IMR-90 (cell line): ENCODE measurements around the gene SYT6. TPM values are rescaled to one million over a fixed set of nuclear protein-coding genes. Genes with fewer than 3 reads are reported as not detected.

Experiments used
- ATAC-seq: fragments of 200-7000 bp; cut with Tn5 transposase; 2 replicates; pipeline ENCODE4 v1.9.1; 2020; ENCODE audit warnings: low read depth, mild to moderate bottlenecking, moderate library complexity
- BruUV-seq: library from RNA; stranded (reverse); fragments of 400-500 nt; replicated peaks from 2 replicates; lab custom pipeline; 2021; lab: Mats Ljungman, UMichigan
- CTCF ChIA-PET: fragments of 300-600 bp; formaldehyde crosslinking; extraction: SDS; loops from one replicate; lab custom pipeline; 2021; ENCODE audit warnings: antibody characterized with exemption; lab: Yijun Ruan, JAX
- POLR2A ChIA-PET: fragments of 300-600 bp; sonication (Branson Sonifier 250); formaldehyde crosslinking; loops from one replicate; lab custom pipeline; 2022; ENCODE audit warnings: antibody characterized with exemption; ENCODE audit not compliant: unreplicated experiment; lab: Charles Lee
- DNase-seq: peaks from one replicate; pipeline ENCODE4 v3.0.0; 2013
- H2AFZ ChIP-seq: replicated peaks from 2 replicates; pipeline ENCODE3; 2013; ENCODE audit warnings: low read length, mild to moderate bottlenecking; ENCODE audit not compliant: poor library complexity
- H2AK5ac ChIP-seq: 2 replicates; pipeline ENCODE4 v1.6.1; 2013; ENCODE audit warnings: low read depth, low read length, inconsistent platforms
- H2AK9ac ChIP-seq: replicated peaks from 2 replicates; pipeline ENCODE3; 2013; ENCODE audit warnings: mild to moderate bottlenecking, low read depth, low read length, moderate library complexity; ENCODE audit not compliant: poor library complexity
- H2BK120ac ChIP-seq: 2 replicates; pipeline ENCODE4 v1.6.1; 2013; ENCODE audit warnings: low read depth, low read length, inconsistent platforms
- H2BK15ac ChIP-seq: 3 replicates; pipeline ENCODE4 v1.6.1; 2013; ENCODE audit warnings: low read depth, low read length, inconsistent platforms
- H2BK20ac ChIP-seq: 2 replicates; pipeline ENCODE4 v1.6.1; 2013; ENCODE audit warnings: low read depth, mild to moderate bottlenecking, inconsistent platforms, low read length, moderate library complexity
- H2BK5ac ChIP-seq: 2 replicates; pipeline ENCODE4 v1.6.1; 2013; ENCODE audit warnings: mild to moderate bottlenecking, low read depth, low read length, inconsistent platforms; ENCODE audit not compliant: poor library complexity, severe bottlenecking
- H3K14ac ChIP-seq: replicated peaks from 2 replicates; pipeline ENCODE4 v1.6.1; 2013; ENCODE audit warnings: low read depth, low read length, inconsistent platforms
- H3K18ac ChIP-seq: 2 replicates; pipeline ENCODE4 v1.6.1; 2013; ENCODE audit warnings: low read depth, low read length, control low read depth
- H3K23ac ChIP-seq: 2 replicates; pipeline ENCODE4 v1.6.1; 2013; ENCODE audit warnings: low read depth, low read length, inconsistent platforms
- H3K27ac ChIP-seq: 2 replicates; pipeline ENCODE4 v1.5.1; 2013; ENCODE audit warnings: mild to moderate bottlenecking, control low read depth, low read length; ENCODE audit not compliant: insufficient read depth
- H3K27me3 ChIP-seq: 2 replicates; pipeline ENCODE4 v1.6.1; 2013; ENCODE audit warnings: low read length; ENCODE audit not compliant: control insufficient read depth, insufficient read depth
- H3K36me3 ChIP-seq: 2 replicates; pipeline ENCODE4 v1.6.1; 2013; ENCODE audit warnings: low read length, mixed read lengths; ENCODE audit not compliant: control insufficient read depth, insufficient read depth
- H3K4ac ChIP-seq: 2 replicates; pipeline ENCODE4 v1.6.1; 2013; ENCODE audit warnings: low read depth, low read length, inconsistent platforms
- H3K4me1 ChIP-seq: 2 replicates; pipeline ENCODE4 v1.6.1; 2013; ENCODE audit warnings: low read length, mixed read lengths; ENCODE audit not compliant: control insufficient read depth, insufficient read depth
- H3K4me2 ChIP-seq: 2 replicates; pipeline ENCODE4 v1.6.1; 2013; ENCODE audit warnings: low read depth, mild to moderate bottlenecking, control low read depth, low read length, moderate library complexity
- H3K4me3 ChIP-seq: 2 replicates; pipeline ENCODE4 v1.5.1; 2013; ENCODE audit warnings: low read depth, mild to moderate bottlenecking, control low read depth, low read length, moderate library complexity; ENCODE audit not compliant: insufficient read depth
- H3K56ac ChIP-seq: 2 replicates; pipeline ENCODE4 v1.6.1; 2013; ENCODE audit warnings: low read length, inconsistent platforms; ENCODE audit not compliant: insufficient read depth; ENCODE audit errors: extremely low read depth
- H3K79me1 ChIP-seq, 2 experiments: 2 replicates each; pipeline ENCODE4 v1.6.1; 2013; ENCODE audit warnings: low read length in 2 of 2, inconsistent platforms in 1 of 2, low read depth in 1 of 2
- H3K9ac ChIP-seq: 2 replicates; pipeline ENCODE4 v1.6.1; 2013; ENCODE audit warnings: low read depth, low read length, control low read depth
- H3K9me1 ChIP-seq: 2 replicates; pipeline ENCODE4 v1.6.1; 2013; ENCODE audit warnings: low read length, inconsistent platforms; ENCODE audit not compliant: insufficient read depth
- H3K9me3 ChIP-seq: 2 replicates; pipeline ENCODE4 v1.6.1; 2013; ENCODE audit warnings: low read length; ENCODE audit not compliant: control insufficient read depth, insufficient read depth
- H4K20me1 ChIP-seq: 2 replicates; pipeline ENCODE4 v1.6.1; 2013; ENCODE audit warnings: low read length, inconsistent platforms; ENCODE audit not compliant: insufficient read depth
- H4K5ac ChIP-seq: 2 replicates; pipeline ENCODE4 v1.6.1; 2013; ENCODE audit warnings: mild to moderate bottlenecking, low read depth, low read length, control low read depth
- H4K8ac ChIP-seq, 2 experiments: 2 replicates each; pipeline ENCODE4 v1.6.1; 2013; ENCODE audit warnings: low read depth in 2 of 2, low read length in 2 of 2, control low read depth in 1 of 2, inconsistent platforms in 1 of 2
- H4K91ac ChIP-seq: 2 replicates; pipeline ENCODE4 v1.6.1; 2013; ENCODE audit warnings: low read depth, low read length, inconsistent platforms; ENCODE audit not compliant: insufficient read depth
- BHLHE40 ChIP-seq: fragments of 150-350 bp; IDR thresholded peaks from 2 replicates; pipeline ENCODE4 v1.6.1; 2016; ENCODE audit warnings: mild to moderate bottlenecking, low read depth, low read length
- CEBPB ChIP-seq: IDR thresholded peaks from 2 replicates; pipeline ENCODE4 v1.6.1; 2012; ENCODE audit warnings: low read depth, low read length, improper control_type of control experiment
- CHD1 ChIP-seq: IDR thresholded peaks from 2 replicates; pipeline ENCODE4 v1.6.1; 2012; ENCODE audit warnings: low read depth, low read length, improper control_type of control experiment
- CTCF ChIP-seq: conservative IDR thresholded peaks from 2 replicates; pipeline ENCODE4 v1.5.1; 2012; ENCODE audit warnings: mild to moderate bottlenecking, low read depth, low read length, improper control_type of control experiment
- ELK1 ChIP-seq: fragments of 150-350 bp; IDR thresholded peaks from 2 replicates; pipeline ENCODE4 v1.6.1; 2016; ENCODE audit warnings: low read depth, mild to moderate bottlenecking, low read length, moderate library complexity, borderline replicate concordance
- FOS ChIP-seq: fragments of 150-350 bp; IDR thresholded peaks from 2 replicates; pipeline ENCODE4 v1.6.1; 2016; ENCODE audit warnings: low read depth, low read length
- MAFK ChIP-seq: IDR thresholded peaks from 2 replicates; pipeline ENCODE4 v1.6.1; 2012; ENCODE audit warnings: low read depth, low read length, improper control_type of control experiment
- MAZ ChIP-seq: IDR thresholded peaks from 2 replicates; pipeline ENCODE4 v1.6.1; 2012; ENCODE audit warnings: low read depth, mild to moderate bottlenecking, low read length, improper control_type of control experiment, moderate library complexity, borderline replicate concordance
- MXI1 ChIP-seq: IDR thresholded peaks from 2 replicates; pipeline ENCODE4 v1.6.1; 2012; ENCODE audit warnings: low read depth, mild to moderate bottlenecking, low read length, moderate library complexity, borderline replicate concordance
- NFE2L2 ChIP-seq: fragments of 150-350 bp; IDR thresholded peaks from 2 replicates; pipeline ENCODE4 v1.6.1; 2016; ENCODE audit warnings: low read depth, mild to moderate bottlenecking, low read length
- POLR2A ChIP-seq: IDR thresholded peaks from 2 replicates; pipeline ENCODE4 v1.6.1; 2012; ENCODE audit warnings: mild to moderate bottlenecking, low read depth, low read length
- RAD21 ChIP-seq: IDR thresholded peaks from 2 replicates; pipeline ENCODE4 v1.6.1; 2012; ENCODE audit warnings: low read length, improper control_type of control experiment
- RCOR1 ChIP-seq: IDR thresholded peaks from 2 replicates; pipeline ENCODE4 v1.6.1; 2012; ENCODE audit warnings: mild to moderate bottlenecking, low read length, improper control_type of control experiment; ENCODE audit not compliant: insufficient replicate concordance
- RFX5 ChIP-seq: IDR thresholded peaks from 2 replicates; pipeline ENCODE4 v1.8.0; 2012; ENCODE audit warnings: low read depth, mild to moderate bottlenecking, low read length, moderate library complexity
- SMC3 ChIP-seq: fragments of 150-350 bp; IDR thresholded peaks from 2 replicates; pipeline ENCODE4 v1.6.1; 2016; ENCODE audit warnings: low read depth, mild to moderate bottlenecking, antibody characterized with exemption, low read length, moderate library complexity
- USF2 ChIP-seq: fragments of 150-350 bp; IDR thresholded peaks from 2 replicates; pipeline ENCODE4 v1.6.1; 2017; ENCODE audit warnings: mild to moderate bottlenecking, antibody characterized with exemption, low read length, low read depth
- WGBS, 2 experiments: methylation state at CpG; one replicate each; pipeline versions ENCODE4 v1.1.5 to v1.1.7; 2013; ENCODE audit warnings: missing lambda C conversion rate in 2 of 2; ENCODE audit not compliant: insufficient read length in 1 of 2; ENCODE audit errors: extremely low coverage in 2 of 2; 5-methylcytosine and 5-hydroxymethylcytosine counted together
- dilution Hi-C: fragments of 300-500 bp; cut with HindIII; formaldehyde crosslinking; loops from one replicate; pipeline ENCODE4 v1.14.3; 2018; ENCODE audit warnings: low sequenced_read_pairs; ENCODE audit not compliant: unreplicated experiment
- in situ Hi-C: fragments of 300-500 bp; cut with MboI; formaldehyde crosslinking; loops from 3 replicates; pipeline ENCODE4 v1.14.3; 2019; ENCODE audit warnings: low sequenced_read_pairs, inconsistent platforms, mixed read lengths
- intact Hi-C: fragments of 100-400 bp; cut with micrococcal nuclease; formaldehyde crosslinking; loops from 2 replicates; pipeline ENCODE4 v1.10.0; 2022
- polyA plus RNA-seq, 3 experiments: library from polyadenylated mRNA; depleted of rRNA; stranded (reverse); fragments of >200 nt; gene quantifications; 2 replicates each; pipeline ENCODE4 v1.2.3, GENCODE V29; 2012; ENCODE audit warnings: low replicate concordance in 1 of 3
- total RNA-seq: library from RNA; depleted of rRNA; stranded (reverse); fragments of >200 nt; gene quantifications from 2 replicates; pipeline ENCODE4 v1.2.3, GENCODE V29; 2012

Gene SYT6
- total and polyA plus RNA-seq, 2 of the 4 experiments (the other 2 are of a cell fraction) = not detected

DNA sequence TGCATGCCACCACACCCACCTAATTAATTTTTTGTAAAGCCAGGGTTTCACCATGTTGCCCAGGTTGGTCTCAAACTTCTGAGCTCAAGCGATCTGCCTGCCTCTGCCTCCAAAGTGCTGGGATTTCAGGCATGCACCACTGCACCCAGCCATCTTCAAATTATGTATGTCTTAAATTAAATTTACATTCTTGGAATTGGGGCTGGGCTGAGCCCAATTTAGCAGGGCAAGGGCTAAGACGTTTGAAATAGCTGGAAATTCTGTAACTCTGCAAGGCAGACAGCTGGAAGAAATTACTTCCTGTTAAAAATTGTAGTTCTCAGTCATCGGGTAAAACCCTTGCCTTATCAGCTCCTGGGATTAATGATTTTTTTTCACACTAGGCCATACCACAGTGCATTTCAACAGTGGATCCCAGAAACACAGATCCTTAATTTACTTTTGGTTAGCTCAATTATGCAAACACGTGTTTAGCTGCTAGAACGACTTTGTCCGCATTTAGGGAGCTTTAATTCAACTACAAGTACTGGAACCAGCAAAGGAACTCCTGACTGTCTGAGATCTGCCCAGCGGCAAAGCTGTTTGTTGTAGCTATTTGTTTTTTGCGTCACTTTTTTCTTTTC, 91.1 kb downstream of the SYT6 start:
- H3K4me2 ChIP-seq = no peak overlapping the region

More for the DNA sequence above, 91.1 kb downstream of the SYT6 start:
- DNase-seq = no peak
- no CpG with 5 or more reads among the region's 8 CpGs for WGBS, 2 experiments
- Histone ChIP-seq H3K9me3 (0 out of 2 replicates have a peak, but pooled peaks cover 2% of the 10 kb centered on the region), H3K79me1 (no peaks in the 10 kb centered on the region), H4K5ac (no peak overlapping the region), H2BK5ac (no peak overlapping the region), H3K4me3 (no peak overlapping the region), H2AK9ac (no peak overlapping the region), H2BK120ac (no peak overlapping the region), H3K36me3 (no peaks in the 10 kb centered on the region), H4K91ac (no peak overlapping the region), H2AK5ac (no peak overlapping the region), H3K9me1 (no peaks in the 10 kb centered on the region), H3K9ac (no peak overlapping the region), H2BK20ac (no peak overlapping the region), H3K23ac (no peak overlapping the region), H3K18ac (no peak overlapping the region), H2AFZ (no peak overlapping the region), H3K4me1 (no peaks in the 10 kb centered on the region), H2BK15ac (no peak overlapping the region), H3K4ac (no peak overlapping the region), H3K56ac (no peak overlapping the region), H3K27ac (no peak overlapping the region), H4K20me1 (no peaks in the 10 kb centered on the region), H3K14ac (no peak overlapping the region), H3K27me3 (no peaks in the 10 kb centered on the region; the same call in 1 of the 2 replicates), H4K8ac (no peak overlapping the region)
- in situ Hi-C loops = no loop called here
- BruUV-seq = no TSS peak
- no peak for ATAC-seq
- ChIA-PET CTCF (no interaction called here), POLR2A (no interaction called here)
- no peak for TF ChIP-seq CEBPB
- TF ChIP-seq MXI1 = no peak
- TF ChIP-seq ELK1 = no peak
- no peak for TF ChIP-seq USF2
- no peak for TF ChIP-seq SMC3
- no peak for TF ChIP-seq MAZ
- TF ChIP-seq POLR2A = no peak
- no peak for TF ChIP-seq RCOR1
- no peak for TF ChIP-seq RAD21
- TF ChIP-seq NFE2L2 = no peak
- no peak for TF ChIP-seq MAFK
- TF ChIP-seq CHD1 = no peak
- TF ChIP-seq FOS = no peak
- TF ChIP-seq CTCF = no peak
- TF ChIP-seq BHLHE40 = no peak
- no peak for TF ChIP-seq RFX5
- intact Hi-C loops = no loop called here
- dilution Hi-C loops = no loop called here
